ENCODE data around the gene FBLN7. TPM values are rescaled to one million over a fixed set of nuclear protein-coding genes. Genes with fewer than 3 reads are reported as not detected.

The FBLN7 gene
- total and polyA plus RNA-seq, 2 experiments from 2014 or later, result 0.11 to 1.6 TPM

GRCh38 chr2:112230371-112230770, 92.2 kb downstream of the FBLN7 start:
- no peak overlapping the region for H3K27ac ChIP-seq
- no peaks in the 10 kb centered on the region for H4K20me1 ChIP-seq (ENCODE audit: insufficient read depth)
- in situ Hi-C loops (cut with MboI), result no loop called here
- peaks cover 5% of the 10 kb centered on the region; the same call in 1 of the 2 replicates for H3K36me3 ChIP-seq (ENCODE audit: low read depth)
- no peaks in the 10 kb centered on the region for H3K27me3 ChIP-seq (replicated peaks; ENCODE audit: insufficient read depth)
- no peak overlapping the region for H3K4me3 ChIP-seq
- H3K79me2 ChIP-seq (ENCODE audit: insufficient read depth), result no peaks in the 10 kb centered on the region
- no peak for TF ChIP-seq EZH2phosphoT487 (IDR thresholded peaks at IDR 0.05; ENCODE audit: insufficient read depth, low read depth)
- H3K4me1 ChIP-seq (ENCODE audit: insufficient read depth), result no peaks in the 10 kb centered on the region
- no peak for DNase-seq
- H3F3A ChIP-seq (ENCODE audit: insufficient read depth), result no peaks in the 10 kb centered on the region
- H3K9me2 ChIP-seq (ENCODE audit: insufficient read depth), result no peaks in the 10 kb centered on the region
- H2AFZ ChIP-seq, result no peak overlapping the region
- H3K4me2 ChIP-seq (ENCODE audit: unreplicated experiment), result no peak overlapping the region
- 75 to 80% methylated on average over 3 of the region's 3 CpGs for WGBS, 2 experiments (ENCODE audit: low coverage in 1 of 2, low lambda C conversion rate in 2 of 2, missing lambda C conversion rate in 2 of 2)
- no peak overlapping the region for H3K9ac ChIP-seq
- no peaks in the 10 kb centered on the region for H3K9me3 ChIP-seq (ENCODE audit: low read depth)

Other genes with a start within 250 kb of the FBLN7 start
- gene MERTK, start 239.8 kb upstream of the FBLN7 start, total RNA-seq (2014; rRNA removed; shearing (Covaris generic)), result under 0.01 TPM in 1 of 2 replicates, not detected in the other
- gene MERTK, start 239.8 kb upstream of the FBLN7 start, polyA plus RNA-seq (2016; fragmentation: Nextera tagmentation; extraction: Ambion mirVana), result not detected in 2 replicates
- 42.4 and 46.9 TPM in 2 replicates for gene TMEM87B, start 83.1 kb upstream of the FBLN7 start, total RNA-seq (2014; rRNA removed; shearing (Covaris generic))
- gene TMEM87B, start 83.1 kb upstream of the FBLN7 start, polyA plus RNA-seq (2016; fragmentation: Nextera tagmentation; extraction: Ambion mirVana), result 27.8 and 32.1 TPM in 2 replicates
- gene ZC3H8, start 116.7 kb downstream of the FBLN7 start, total RNA-seq (2014; rRNA removed; shearing (Covaris generic)), result 0.51 and 2.7 TPM in 2 replicates
- gene ZC3H8, start 116.7 kb downstream of the FBLN7 start, polyA plus RNA-seq (2016; fragmentation: Nextera tagmentation; extraction: Ambion mirVana), result 7.0 and 9.5 TPM in 2 replicates
- 2.5 and 3.3 TPM in 2 replicates for gene ZC3H6, start 137.2 kb downstream of the FBLN7 start, total RNA-seq (2014; rRNA removed; shearing (Covaris generic))
- 2.1 and 2.5 TPM in 2 replicates for gene ZC3H6, start 137.2 kb downstream of the FBLN7 start, polyA plus RNA-seq (2016; fragmentation: Nextera tagmentation; extraction: Ambion mirVana)